Right cardiac atrium (tissue), 5 donors: ENCODE data around the gene KCNK15. TPM values are rescaled to one million over a fixed set of nuclear protein-coding genes. Genes with fewer than 3 reads are reported as not detected.

ENCODE experiments used
- ATAC-seq, 2 donors: fragments of 200-7000 bp; cut with Tn5 transposase; one replicate each; pipeline versions ENCODE4 v1.8.0 to v1.9.1; 2020; ENCODE audit warnings: moderate library complexity in 2 of 2, mild to moderate bottlenecking in 1 of 2
- DNase-seq, 3 donors: peaks; one replicate each; pipeline ENCODE4 v3.0.0-alpha.2; 2020
- H3K27ac ChIP-seq: one replicate; pipeline ENCODE4 v1.5.1; 2013; ENCODE audit warnings: mild to moderate bottlenecking, low read length, control low read depth, moderate library complexity
- H3K27me3 ChIP-seq: one replicate; pipeline ENCODE4 v1.6.1; 2013; ENCODE audit not compliant: control insufficient read depth, insufficient read depth
- H3K4me1 ChIP-seq: one replicate; pipeline ENCODE4 v1.6.1; 2013; ENCODE audit warnings: low read length; ENCODE audit not compliant: control insufficient read depth, insufficient read depth
- H3K4me3 ChIP-seq: one replicate; pipeline ENCODE4 v1.5.1; 2013; ENCODE audit warnings: low read length, control low read depth
- H3K9me3 ChIP-seq: one replicate; pipeline ENCODE4 v1.6.1; 2013; ENCODE audit warnings: low read length; ENCODE audit not compliant: control insufficient read depth
- WGBS: extraction: QIAGEN DNeasy Blood & Tissue Kit; methylation state at CpG from one replicate; pipeline ENCODE4 v1.1.7; 2013; 5-methylcytosine and 5-hydroxymethylcytosine counted together
- intact Hi-C, 4 donors: fragments of 100-400 bp; cut with DNase I; formaldehyde crosslinking; loops; one replicate each; pipeline versions ENCODE4 v1.11.0 to v1.14.0; 2022 to 2023
- polyA plus RNA-seq: library from polyadenylated mRNA; stranded (reverse); fragments of 200-250 nt; gene quantifications from one replicate; pipeline ENCODE4 v1.2.3, GENCODE V29; 2013
- total RNA-seq, 4 donors: library from RNA; stranded (reverse); fragmentation: NEBNext Ultra II Directional; extraction: Animal tissue kit (Norgen Biotek cat#: 25700); gene quantifications; one replicate each; pipeline ENCODE4 v1.2.1, GENCODE V29; 2021
- donor health status: healthy with polysubstance abuse.
- donor health status: DM: no; HTN: yes; CAD: no.
- donor health status: DM: no; HTN: no; CAD: no.
- donor health status: DM: no; HTN: yes; CAD: no; lungs with severe emphysema.
- donor health status: DM: yes; HTN: yes; CAD: no.

The KCNK15 gene
- total and polyA plus RNA-seq, 5 donors: 0.65 to 1.3 (median 1.0) TPM

DNA sequence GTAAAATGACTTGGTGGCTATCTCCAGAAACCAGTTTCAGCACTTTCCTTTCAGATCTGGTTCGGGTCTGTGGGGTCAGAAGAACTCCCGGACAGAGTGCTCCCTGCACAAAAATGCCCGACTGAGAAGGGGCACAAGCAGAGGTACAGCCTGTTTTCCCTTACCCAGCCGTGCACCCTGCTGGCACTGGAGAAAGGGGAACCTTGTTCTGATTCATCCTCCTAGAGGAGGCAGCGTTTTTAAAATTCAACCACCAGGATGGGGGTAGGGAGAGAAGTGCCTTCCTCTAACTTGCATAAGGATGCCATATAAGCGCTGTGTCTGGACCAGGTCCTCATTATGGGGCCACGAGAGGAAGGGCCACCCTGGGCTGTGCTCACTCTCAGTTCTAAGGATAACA lies 47.1 kb downstream of the KCNK15 start:
- no peak overlapping the region for H3K4me3 ChIP-seq
- no peak overlapping the region for H3K27ac ChIP-seq
- no peaks in the 10 kb centered on the region for H3K27me3 ChIP-seq
- ATAC-seq: no peak
- WGBS: 72% methylated on average over 7 of the region's 7 CpGs
- no peak for DNase-seq
- intact Hi-C loops: no loop called here
- H3K4me1 ChIP-seq: no peaks in the 10 kb centered on the region
- no peaks in the 10 kb centered on the region for H3K9me3 ChIP-seq

DNA sequence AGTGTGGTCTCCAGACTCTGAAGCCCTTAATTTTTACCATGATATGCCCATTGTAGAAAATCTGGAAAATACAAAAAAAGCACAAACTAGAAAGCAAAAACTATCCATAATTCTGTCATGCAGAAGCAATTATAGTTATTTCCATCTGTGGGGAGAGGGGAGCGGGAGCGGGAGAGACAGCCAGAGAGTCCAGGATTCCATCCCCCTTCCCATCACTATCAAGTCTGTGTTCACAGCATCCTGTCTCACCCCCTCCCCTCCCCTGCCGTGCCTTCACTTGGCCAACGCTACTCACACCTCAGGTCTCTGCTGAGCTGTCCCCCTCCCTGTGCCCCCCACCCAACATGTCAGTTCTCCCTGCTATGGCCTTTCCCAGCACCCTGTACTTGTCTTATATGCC lies 50.2 kb downstream of the KCNK15 start:
- H3K4me3 ChIP-seq: no peak overlapping the region
- DNase-seq (no peak), ATAC-seq (no peak)
- 31% methylated on average over 4 of the region's 4 CpGs for WGBS
- intact Hi-C loops: no loop called here
- H3K27me3 ChIP-seq: no peaks in the 10 kb centered on the region
- H3K4me1 ChIP-seq: no peaks in the 10 kb centered on the region
- no peak overlapping the region for H3K27ac ChIP-seq
- no peaks in the 10 kb centered on the region for H3K9me3 ChIP-seq

DNA sequence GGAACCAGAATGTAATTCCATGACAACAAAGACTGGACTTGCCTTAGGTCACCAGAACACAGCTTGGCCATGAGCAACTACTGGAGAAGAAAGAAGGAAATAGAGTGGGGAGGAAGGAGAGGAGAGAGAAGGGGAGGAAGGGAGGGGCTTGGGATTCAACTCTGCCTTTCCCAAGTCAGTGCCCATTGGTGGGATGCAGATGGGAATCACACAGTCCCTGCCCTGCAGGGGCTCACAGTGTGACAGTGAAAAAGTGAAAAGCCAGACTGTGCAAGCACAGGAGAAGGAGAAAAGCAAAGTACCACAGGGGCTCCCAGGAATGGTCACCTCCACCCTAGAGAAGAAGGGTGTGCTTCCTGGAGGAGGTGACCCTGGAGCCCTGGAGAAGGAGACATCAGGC lies 50.6 kb downstream of the KCNK15 start:
- H3K4me1 ChIP-seq: no peaks in the 10 kb centered on the region
- H3K27me3 ChIP-seq: no peaks in the 10 kb centered on the region
- no peak overlapping the region for H3K4me3 ChIP-seq
- intact Hi-C loops: no loop called here
- ATAC-seq (no peak), DNase-seq (no peak)
- H3K9me3 ChIP-seq: no peaks in the 10 kb centered on the region
- H3K27ac ChIP-seq: no peak overlapping the region

DNA sequence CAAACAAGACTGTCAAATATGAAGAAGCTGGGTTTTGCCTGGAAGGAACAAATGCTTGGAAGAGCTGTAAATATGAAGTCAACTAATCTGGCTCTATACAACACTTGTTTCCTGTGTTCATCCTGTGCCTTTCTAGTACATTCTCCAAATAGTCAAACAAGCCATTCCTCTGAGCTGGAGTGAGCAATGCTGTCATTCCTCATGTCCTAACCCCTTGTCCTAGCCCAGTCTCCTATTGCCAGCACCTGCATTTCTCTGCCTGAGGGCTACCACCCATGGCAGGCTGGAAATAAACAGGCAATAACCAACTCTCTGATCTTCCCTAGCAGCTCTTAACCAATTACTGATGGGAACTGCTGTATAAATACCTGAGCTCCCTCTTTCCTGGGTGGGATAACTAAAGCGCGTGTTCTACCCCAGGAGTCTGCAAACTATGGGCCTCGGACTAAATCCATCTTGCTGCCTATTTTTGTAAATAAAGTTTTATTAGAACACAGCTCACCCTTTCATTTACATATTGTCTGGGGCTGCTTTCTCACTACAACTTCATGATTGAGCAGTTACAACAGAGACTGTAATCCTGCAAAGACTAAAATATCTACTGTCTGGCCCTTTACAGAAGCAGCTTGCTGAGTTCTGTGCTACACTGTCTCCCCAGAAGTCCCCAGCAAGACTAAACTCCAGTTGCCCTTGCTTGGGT lies 51.2 kb downstream of the KCNK15 start:
- DNase-seq (no peak), ATAC-seq (no peak)
- intact Hi-C loops: no loop called here
- H3K4me1 ChIP-seq: peaks cover 4% of the 10 kb centered on the region
- H3K4me3 ChIP-seq: no peak overlapping the region
- H3K27me3 ChIP-seq: no peaks in the 10 kb centered on the region
- no peak overlapping the region for H3K27ac ChIP-seq
- WGBS: 93% methylated on average over 3 of the region's 3 CpGs
- no peaks in the 10 kb centered on the region for H3K9me3 ChIP-seq

DNA sequence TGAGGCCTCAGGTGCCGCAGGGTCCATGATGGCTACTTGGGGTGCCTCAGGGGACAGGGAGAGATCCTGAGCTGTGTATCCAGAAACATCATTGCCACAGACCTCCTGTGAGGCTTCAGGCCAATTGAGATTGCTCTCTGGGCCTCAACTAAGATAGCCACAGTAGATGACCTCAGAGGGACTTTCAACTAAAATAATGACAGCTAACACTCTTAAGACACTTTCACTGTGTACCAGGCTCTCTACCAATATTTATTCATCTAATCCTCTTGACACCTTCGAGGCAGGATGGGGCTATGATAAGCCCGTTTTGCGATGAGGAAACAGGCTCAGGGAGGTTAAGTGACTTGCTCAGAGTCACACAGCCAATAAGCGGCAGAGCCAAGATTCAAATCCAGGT lies 54.0 kb downstream of the KCNK15 start:
- Histone ChIP-seq H3K27me3 (no peaks in the 10 kb centered on the region), H3K4me1 (peaks cover 4% of the 10 kb centered on the region), H3K4me3 (no peak overlapping the region), H3K9me3 (no peaks in the 10 kb centered on the region), H3K27ac (no peak overlapping the region)
- intact Hi-C loops: no loop called here
- peak in 1 of 2 donors; percentile 14 for ATAC-seq
- DNase-seq: no peak
- WGBS: 64% methylated on average over 5 of the region's 5 CpGs

DNA sequence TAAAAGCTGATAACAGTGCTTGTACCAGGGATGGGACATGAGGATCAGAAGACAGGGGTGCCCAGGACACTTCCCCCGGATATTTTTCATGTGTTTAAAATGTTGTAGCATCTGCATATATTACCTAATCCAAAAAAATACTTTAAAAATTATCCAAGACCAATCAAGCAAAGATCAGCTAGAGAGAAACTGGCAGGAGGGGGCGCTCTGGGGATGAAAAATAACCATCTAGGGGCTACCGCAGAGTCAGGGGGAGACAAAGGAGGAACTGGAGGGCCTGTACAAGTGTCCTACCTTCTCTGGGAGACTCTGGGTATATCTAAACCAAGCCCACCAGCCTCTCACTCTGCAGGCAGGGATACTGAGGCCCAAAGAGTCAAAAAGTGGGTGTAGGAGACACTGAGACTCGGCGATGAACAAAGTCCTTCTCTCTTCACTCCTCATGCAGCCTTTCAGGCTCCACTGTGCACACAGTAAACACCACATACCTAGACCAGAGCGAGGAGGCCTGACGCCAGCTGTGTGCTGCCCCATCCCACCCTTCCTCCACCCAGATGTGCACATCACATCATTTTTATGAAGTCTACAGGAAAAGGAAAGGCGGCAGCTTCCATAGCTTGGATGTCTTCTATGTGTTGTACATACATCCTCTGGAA lies 54.9 kb downstream of the KCNK15 start:
- WGBS: 80% methylated on average over 8 of the region's 8 CpGs
- no peaks in the 10 kb centered on the region for H3K9me3 ChIP-seq
- DNase-seq (no peak), ATAC-seq (no peak)
- intact Hi-C loops: no loop called here
- H3K27me3 ChIP-seq: no peaks in the 10 kb centered on the region
- H3K4me3 ChIP-seq: no peak overlapping the region
- H3K4me1 ChIP-seq: peaks cover 4% of the 10 kb centered on the region
- no peak overlapping the region for H3K27ac ChIP-seq

Other genes starting within 250 kb of the KCNK15 start
- 100 to 1,000 TPM; 101 to 118 (median 105) TPM for gene SERINC3, start 223.8 kb upstream of the KCNK15 start, total RNA-seq
- gene SERINC3, start 223.8 kb upstream of the KCNK15 start, polyA plus RNA-seq: 47.8 TPM
- gene PKIG, start 163.3 kb upstream of the KCNK15 start, total RNA-seq: 100 to 1,000 TPM; 212 to 246 (median 232) TPM
- 334 TPM for gene PKIG, start 163.3 kb upstream of the KCNK15 start, polyA plus RNA-seq
- gene ADA, start 94.2 kb upstream of the KCNK15 start, total RNA-seq: 10 to 100 TPM; 11.6 to 22.8 (median 12.4) TPM
- gene ADA, start 94.2 kb upstream of the KCNK15 start, polyA plus RNA-seq: 12.4 TPM
- 100 to 1,000 TPM in 1 of 4 donors, 10 to 100 TPM in 3; 85.2 to 292 (median 98.2) TPM for gene CCN5, start 30.5 kb upstream of the KCNK15 start, total RNA-seq
- 102 TPM for gene CCN5, start 30.5 kb upstream of the KCNK15 start, polyA plus RNA-seq
- gene RIMS4, start 64.7 kb downstream of the KCNK15 start, total RNA-seq: 1 to 10 TPM in 3 of 4 donors, under 1 TPM in 1; 0.57 to 2.4 (median 1.3) TPM
- 0.38 TPM for gene RIMS4, start 64.7 kb downstream of the KCNK15 start, polyA plus RNA-seq
- gene YWHAB, start 139.8 kb downstream of the KCNK15 start, total RNA-seq: 100 to 1,000 TPM in 3 of 4 donors, 10 to 100 TPM in 1; 87.8 to 121 (median 111) TPM
- 53.4 TPM for gene YWHAB, start 139.8 kb downstream of the KCNK15 start, polyA plus RNA-seq
- 1 to 10 TPM; 3.6 to 5.3 (median 4.1) TPM for gene PABPC1L, start 164.2 kb downstream of the KCNK15 start, total RNA-seq
- 3.3 TPM for gene PABPC1L, start 164.2 kb downstream of the KCNK15 start, polyA plus RNA-seq
- gene TOMM34, start 214.5 kb downstream of the KCNK15 start, total RNA-seq: 10 to 100 TPM; 12.1 to 16.8 (median 13.7) TPM
- gene TOMM34, start 214.5 kb downstream of the KCNK15 start, polyA plus RNA-seq: 11.1 TPM
- 10 to 100 TPM; 13.8 to 14.4 (median 14.1) TPM for gene STK4, start 220.6 kb downstream of the KCNK15 start, total RNA-seq
- gene STK4, start 220.6 kb downstream of the KCNK15 start, polyA plus RNA-seq: 4.6 TPM